Measurements from ENCODE around the gene SPTLC2. TPM values are rescaled to one million over a fixed set of nuclear protein-coding genes. Genes with fewer than 3 reads are reported as not detected.
"Not testable (repeated sequence)": the region's sequence is repeated elsewhere in the genome, so short reads cannot be mapped to it uniquely, and the experiment has no call there.

SPTLC2 gene
- total RNA-seq, 1 experiment from 2014 or later: 10.9 TPM

DNA sequence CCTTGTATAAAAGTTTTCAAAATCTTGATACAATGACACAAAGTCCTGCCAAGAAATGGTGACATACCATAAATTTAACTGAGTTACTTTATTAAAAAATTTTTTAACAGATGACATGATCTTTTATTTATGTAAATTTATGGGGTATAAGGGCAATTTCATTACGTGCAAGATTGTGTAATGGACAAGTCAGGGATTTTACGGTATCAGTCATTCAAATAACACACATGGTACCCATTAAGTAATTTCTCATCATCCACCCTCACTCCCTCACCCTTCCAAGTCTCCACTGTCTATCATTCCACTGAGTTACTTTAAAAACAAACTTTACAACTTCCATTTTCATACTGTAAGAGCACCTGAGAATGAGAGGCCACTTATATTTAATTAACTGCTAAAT, 37.4 kb downstream of the SPTLC2 start:
- no peaks in the 10 kb centered on the region for H3K9me3 ChIP-seq
- H3K27me3 ChIP-seq: no peaks in the 10 kb centered on the region
- DNase-seq: no peak
- no peak overlapping the region for H3K4me3 ChIP-seq
- H3K36me3 ChIP-seq: no peaks in the 10 kb centered on the region; the same call in 1 of the 2 replicates

DNA sequence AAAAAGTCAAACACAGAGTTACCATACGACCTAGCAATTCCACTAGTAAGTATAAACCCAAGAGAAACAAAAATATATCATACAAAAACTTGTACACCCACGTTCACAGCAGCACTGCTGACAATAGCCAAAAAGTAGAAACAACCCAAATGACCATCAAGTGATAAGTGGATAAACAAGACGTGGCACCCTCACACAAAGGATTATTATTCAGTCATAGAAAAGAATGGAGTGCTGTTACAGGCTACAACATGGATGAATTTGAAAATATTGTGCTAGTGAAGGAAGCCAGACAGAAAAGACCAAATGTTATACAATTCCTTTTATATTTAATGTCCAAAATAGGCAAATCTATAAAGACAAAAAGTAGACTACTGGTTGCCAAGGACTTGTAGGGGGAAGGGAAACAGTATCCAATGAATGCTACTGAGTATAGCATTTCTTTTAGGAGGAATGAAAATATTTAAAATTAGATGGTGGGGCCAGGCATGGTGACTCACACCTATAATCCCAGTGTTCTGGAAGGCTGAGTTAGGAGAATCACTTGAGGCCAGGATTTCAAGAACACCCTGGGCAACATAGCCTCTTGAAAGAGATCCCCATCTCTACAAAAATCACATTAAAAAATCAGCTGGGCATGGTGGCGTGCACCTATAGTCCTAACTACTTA, 41.9 kb downstream of the SPTLC2 start:
- peak; percentile 16 for DNase-seq
- Histone ChIP-seq H3K4me3 (no peak overlapping the region), H3K36me3 (no peaks in the 10 kb centered on the region; the same call in 1 of the 2 replicates), H3K9me3 (no peaks in the 10 kb centered on the region), H3K27me3 (no peaks in the 10 kb centered on the region)

DNA sequence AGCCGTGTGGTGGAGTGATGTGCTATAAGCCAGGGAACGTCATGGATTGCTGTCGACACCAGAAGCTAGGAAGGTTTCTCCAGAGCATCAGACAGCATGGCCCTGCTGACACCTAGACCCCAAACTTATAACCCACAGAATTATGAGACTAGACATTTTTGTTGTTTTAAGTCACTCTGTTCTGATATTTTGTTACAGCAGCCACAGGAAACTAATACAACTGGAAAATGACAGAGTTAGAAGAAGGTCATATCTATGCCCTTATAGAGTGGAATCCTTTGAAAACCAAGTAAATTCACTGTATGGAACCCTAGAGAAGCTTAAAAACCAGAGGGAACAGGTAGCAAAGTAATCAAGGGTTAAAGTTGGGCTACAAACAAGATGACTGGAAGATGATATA, 42.5 kb downstream of the SPTLC2 start:
- H3K36me3 ChIP-seq: no peaks in the 10 kb centered on the region; the same call in 1 of the 2 replicates
- H3K9me3 ChIP-seq: no peaks in the 10 kb centered on the region
- H3K4me3 ChIP-seq: no peak overlapping the region
- DNase-seq: no peak
- H3K27me3 ChIP-seq: no peaks in the 10 kb centered on the region

DNA sequence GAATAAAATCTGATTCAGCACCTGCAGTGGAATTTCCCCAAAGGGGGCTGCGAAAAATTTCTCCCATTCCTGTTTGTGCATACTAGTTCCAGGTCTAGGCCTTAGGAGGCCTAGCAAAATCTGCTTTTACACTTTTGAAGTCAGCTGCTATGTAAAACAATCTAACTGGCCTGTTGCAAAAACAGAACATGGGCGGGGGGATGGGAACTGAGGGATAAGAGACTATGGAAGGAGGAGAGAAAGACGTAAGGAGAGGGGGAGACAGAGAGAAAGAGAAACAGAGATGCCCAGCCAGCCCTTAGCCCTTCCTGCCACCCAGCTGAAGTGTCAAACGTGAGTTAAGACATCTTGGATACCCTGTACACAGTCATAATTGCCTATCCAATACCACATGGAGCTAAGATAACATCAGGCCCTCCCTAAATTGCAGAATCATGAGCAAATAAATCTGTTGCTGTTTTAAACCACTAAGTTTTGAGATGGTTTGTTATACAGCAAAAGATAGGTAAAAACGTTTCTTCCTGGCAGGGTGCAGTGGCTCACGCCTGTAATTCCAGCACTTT, 45.6 kb downstream of the SPTLC2 start:
- Histone ChIP-seq H3K36me3 (no peaks in the 10 kb centered on the region; the same call in 1 of the 2 replicates), H3K4me3 (no peak overlapping the region), H3K9me3 (no peaks in the 10 kb centered on the region), H3K27me3 (no peaks in the 10 kb centered on the region)
- DNase-seq: no peak

DNA sequence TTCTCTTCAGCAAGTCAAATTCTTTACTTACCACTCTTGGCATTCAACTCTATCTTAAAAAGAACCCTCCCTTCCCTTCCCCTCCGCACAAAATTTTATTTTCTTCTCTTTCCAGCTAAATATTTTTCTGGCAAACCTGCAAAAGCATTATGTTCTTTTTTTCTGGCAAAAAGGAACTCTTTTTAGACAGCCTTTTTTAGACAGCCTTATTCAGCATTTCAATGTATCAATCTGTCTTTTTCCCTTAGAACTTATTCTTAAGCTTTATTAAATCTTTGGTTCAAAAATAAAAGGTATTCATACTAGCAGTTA, 50.5 kb downstream of the SPTLC2 start:
- no peaks in the 10 kb centered on the region for H3K36me3 ChIP-seq
- no peaks in the 10 kb centered on the region for H3K27me3 ChIP-seq
- no peaks in the 10 kb centered on the region for H3K9me3 ChIP-seq
- DNase-seq: no peak
- H3K4me3 ChIP-seq: no peak overlapping the region

DNA sequence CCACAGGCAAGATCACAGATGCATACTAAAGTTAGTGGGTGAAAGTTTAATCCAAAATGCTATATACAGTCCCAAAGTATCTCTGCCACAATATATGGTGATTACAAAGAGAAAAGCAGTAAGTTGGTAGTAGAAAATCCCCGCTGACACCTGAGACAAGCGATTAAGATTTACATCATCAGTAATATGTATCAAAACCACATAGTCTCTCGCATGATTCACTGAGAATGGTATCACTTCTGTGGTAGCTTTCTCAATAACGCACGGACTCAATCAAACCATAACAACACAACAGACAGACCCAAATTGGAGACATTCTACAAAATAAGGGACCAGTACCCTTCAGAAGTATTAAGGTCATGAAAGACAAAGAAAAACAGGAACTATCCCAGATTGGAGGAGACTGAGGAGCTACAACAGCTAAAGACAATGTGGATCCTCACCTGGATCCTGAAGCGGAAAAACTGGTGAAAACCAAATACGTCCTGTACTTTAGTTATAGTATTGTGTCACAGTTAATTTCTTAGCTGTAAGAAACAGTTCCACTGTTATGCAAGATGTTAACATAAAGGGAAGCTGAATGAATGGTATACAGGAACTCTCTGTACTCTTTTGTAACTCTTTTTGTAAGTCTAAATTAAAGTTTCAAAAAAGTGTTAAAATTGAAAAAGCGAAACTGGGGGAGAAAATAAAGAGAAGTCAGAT, 51.0 kb downstream of the SPTLC2 start:
- H3K27me3 ChIP-seq: no peaks in the 10 kb centered on the region
- H3K4me3 ChIP-seq: no peak overlapping the region
- DNase-seq: no peak

DNA sequence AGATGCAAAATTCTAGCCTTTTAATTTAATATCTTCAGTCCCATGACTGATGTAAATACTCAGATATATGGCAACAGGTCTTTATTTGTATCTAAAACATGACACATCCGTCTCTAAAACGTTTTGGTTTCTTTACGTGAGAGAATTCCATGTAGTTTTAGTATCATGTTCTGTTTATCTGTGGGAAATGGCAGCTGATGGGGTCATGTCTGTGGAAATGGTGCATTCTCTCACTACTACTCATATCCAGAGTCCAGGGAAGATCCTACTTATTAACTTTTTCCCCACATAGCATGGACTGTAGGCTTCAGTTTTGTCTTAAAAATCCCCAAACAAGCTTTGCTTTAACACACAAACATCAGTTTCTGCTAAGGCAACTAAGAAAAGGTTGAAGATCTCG, 53.8 kb downstream of the SPTLC2 start:
- Histone ChIP-seq H3K9me3 (no peaks in the 10 kb centered on the region), H3K4me3 (no peak overlapping the region)
- DNase-seq: no peak

More for the DNA sequence above, 51.0 kb downstream of the SPTLC2 start:
- Histone ChIP-seq H3K36me3 (no peaks in the 10 kb centered on the region), H3K9me3 (no peaks in the 10 kb centered on the region)

DNA sequence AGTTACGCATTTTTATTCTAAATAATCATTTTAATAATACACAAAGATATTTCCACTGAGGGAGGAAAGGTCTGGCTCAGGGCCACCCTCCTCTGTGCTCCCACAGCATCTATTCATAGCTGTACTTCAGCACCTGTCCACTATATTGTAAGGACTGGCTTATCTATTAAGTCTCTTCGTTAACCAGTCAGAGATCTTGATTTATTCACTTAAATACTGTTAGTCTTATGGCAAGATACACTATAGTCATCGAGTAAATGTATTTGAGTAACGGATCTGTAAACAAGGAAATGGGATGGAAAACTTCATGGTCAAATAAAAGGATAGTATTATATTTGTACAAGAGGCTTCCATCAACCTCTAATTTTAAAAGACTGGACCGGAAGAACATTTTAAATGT, 54.6 kb downstream of the SPTLC2 start:
- no peaks in the 10 kb centered on the region for H3K9me3 ChIP-seq
- no peak overlapping the region for H3K4me3 ChIP-seq
- H3K27me3 ChIP-seq: no peaks in the 10 kb centered on the region
- H3K36me3 ChIP-seq: no peaks in the 10 kb centered on the region
- DNase-seq: no peak

More for the DNA sequence above, 53.8 kb downstream of the SPTLC2 start:
- H3K36me3 ChIP-seq: no peaks in the 10 kb centered on the region
- no peaks in the 10 kb centered on the region for H3K27me3 ChIP-seq

DNA sequence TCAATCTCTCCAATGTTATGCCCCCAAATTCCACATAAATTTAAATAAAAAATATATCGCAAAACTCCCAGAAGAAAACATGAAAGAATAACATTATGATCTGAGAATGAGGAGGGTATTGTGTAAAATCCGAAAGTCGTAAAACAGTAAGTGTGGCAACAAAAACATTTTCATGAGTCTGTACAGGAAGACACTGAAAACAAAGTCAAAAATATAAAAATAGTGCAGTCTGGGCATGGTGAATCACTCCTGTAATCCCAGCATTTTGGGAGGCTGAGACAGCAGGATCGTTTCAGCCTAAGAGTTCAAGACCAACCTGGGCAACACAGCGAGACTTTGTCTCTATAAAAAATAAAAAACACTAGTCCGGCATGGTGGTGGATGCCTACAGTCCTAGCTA, 57.1 kb downstream of the SPTLC2 start:
- DNase-seq: no peak
- H3K9me3 ChIP-seq: no peaks in the 10 kb centered on the region
- H3K36me3 ChIP-seq: no peaks in the 10 kb centered on the region; the same call in 1 of the 2 replicates
- no peak overlapping the region for H3K4me3 ChIP-seq
- H3K27me3 ChIP-seq: no peaks in the 10 kb centered on the region

DNA sequence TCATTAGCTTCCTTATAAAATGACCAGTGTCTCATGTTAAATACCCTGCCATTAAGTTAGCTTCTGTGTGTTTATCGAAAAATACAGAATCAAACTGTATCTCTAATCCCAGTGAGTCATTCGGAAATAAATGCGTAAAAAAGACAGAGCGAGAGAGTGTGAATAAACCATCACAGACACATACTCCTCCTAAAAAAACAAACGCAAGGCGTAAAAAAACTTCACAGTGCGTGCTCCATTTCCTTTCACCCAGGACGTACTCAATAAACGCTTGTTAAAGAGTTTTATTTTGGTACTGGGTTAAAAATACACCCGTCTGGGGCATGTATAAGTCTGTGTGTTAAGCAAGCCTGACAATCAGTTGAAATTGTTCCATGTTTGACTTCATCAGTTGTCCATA, 59.0 kb downstream of the SPTLC2 start:
- DNase-seq: no peak
- Histone ChIP-seq H3K27me3 (no peaks in the 10 kb centered on the region), H3K9me3 (no peaks in the 10 kb centered on the region), H3K36me3 (no peaks in the 10 kb centered on the region; the same call in 1 of the 2 replicates), H3K4me3 (no peak overlapping the region)

DNA sequence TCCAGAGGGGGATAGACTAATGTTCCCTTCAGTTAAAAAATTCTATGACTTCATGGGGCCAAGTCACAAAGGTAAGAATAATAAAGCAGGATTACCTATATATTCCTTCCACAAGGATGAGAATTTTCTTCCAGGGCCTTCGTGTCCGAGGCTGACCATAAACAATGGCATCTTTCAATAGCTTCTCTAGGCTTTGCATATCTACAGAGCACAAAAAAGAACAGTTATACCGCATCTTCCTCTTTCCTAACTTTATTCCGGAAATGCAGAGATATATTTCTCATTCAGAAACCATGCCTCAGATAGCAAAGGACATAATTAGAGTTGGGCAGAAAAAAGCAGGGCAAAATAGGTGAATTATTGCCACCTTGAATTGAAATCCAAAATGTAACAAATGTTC, 59.5 kb downstream of the SPTLC2 start:
- Histone ChIP-seq H3K9me3 (no peaks in the 10 kb centered on the region), H3K36me3 (no peaks in the 10 kb centered on the region; the same call in 1 of the 2 replicates), H3K4me3 (no peak overlapping the region), H3K27me3 (no peaks in the 10 kb centered on the region)
- DNase-seq: no peak

DNA sequence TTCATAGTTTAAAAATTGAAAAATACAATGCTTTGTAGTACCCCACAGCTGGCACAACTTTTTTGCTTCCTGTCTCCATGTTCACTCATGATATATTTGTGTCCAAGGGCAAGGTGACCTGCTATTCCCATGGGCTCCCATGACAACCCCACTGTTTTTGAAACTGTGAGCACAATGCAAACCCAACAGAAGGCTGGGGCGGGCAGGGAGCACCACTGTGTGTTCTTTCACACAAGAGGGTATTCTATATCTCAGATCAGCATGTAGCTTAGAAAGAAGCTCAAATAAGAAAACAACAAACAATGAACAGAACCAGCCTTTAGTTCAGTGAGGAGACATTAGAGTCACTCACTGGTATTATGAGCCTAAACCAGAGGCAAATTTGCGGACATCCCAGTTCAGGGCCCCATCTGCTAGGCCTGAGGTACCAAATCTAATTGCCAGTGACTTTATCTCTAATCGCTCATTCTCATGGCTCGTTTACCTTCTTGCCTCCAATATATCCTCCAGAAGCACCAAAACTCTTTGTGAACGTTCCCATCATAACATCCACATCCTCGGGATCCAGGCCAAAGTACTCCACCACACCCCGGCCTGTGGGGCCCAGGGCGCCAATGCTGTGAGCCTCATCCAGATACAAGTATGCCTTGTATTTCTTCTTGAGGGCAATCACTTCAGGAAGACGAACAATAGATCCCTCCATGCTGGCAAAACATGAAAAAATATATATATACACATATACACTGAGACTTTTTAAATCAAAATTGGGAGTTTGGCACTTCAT, 61.4 kb downstream of the SPTLC2 start:
- no peaks in the 10 kb centered on the region for H3K27me3 ChIP-seq
- H3K4me3 ChIP-seq: no peak overlapping the region
- no peak for DNase-seq
- H3K9me3 ChIP-seq: no peaks in the 10 kb centered on the region
- no peaks in the 10 kb centered on the region; the same call in 1 of the 2 replicates for H3K36me3 ChIP-seq

DNA sequence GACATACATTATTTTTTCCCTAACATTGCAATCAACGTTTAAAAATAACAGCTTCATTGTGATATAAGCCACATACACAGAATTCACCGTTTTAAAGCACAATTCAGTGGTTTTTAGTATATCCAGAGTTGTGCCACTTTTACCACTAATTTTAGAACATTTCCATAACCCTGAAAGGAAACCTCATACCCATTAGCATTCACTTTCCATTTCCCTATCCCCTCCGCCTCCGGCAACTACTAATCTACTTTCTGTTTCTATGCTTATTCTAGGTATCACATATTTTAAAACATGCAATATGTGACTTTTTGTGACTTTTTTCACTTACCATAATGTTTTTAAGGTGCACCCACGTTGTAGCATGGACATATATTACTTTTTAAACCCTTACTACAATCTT, 62.2 kb downstream of the SPTLC2 start:
- DNase-seq: no peak
- Histone ChIP-seq H3K4me3 (no peak overlapping the region), H3K27me3 (no peaks in the 10 kb centered on the region), H3K9me3 (no peaks in the 10 kb centered on the region), H3K36me3 (no peaks in the 10 kb centered on the region; the same call in 1 of the 2 replicates)

DNA sequence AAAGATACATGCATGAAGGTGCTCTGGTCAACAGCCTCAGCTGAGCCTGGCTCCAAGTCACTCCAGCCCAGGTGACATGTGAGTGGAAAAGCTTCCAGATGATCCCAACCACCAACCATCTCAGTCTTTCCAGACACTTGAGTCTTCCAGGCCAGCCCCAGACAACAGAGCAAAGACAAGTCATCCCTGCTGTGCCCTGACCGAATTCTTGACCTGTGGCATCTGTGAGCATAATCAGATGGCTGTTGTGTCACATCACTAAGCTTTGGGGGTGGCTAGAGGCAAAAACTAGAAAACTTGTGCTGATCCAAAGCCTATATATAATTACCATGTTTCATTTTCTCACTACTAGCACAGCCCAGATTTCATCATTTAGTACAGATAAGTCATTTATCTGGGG, 67.0 kb downstream of the SPTLC2 start:
- DNase-seq: no peak
- H3K27me3 ChIP-seq: no peaks in the 10 kb centered on the region
- H3K4me3 ChIP-seq: no peak overlapping the region
- no peaks in the 10 kb centered on the region; the same call in 1 of the 2 replicates for H3K36me3 ChIP-seq
- H3K9me3 ChIP-seq: no peaks in the 10 kb centered on the region

DNA sequence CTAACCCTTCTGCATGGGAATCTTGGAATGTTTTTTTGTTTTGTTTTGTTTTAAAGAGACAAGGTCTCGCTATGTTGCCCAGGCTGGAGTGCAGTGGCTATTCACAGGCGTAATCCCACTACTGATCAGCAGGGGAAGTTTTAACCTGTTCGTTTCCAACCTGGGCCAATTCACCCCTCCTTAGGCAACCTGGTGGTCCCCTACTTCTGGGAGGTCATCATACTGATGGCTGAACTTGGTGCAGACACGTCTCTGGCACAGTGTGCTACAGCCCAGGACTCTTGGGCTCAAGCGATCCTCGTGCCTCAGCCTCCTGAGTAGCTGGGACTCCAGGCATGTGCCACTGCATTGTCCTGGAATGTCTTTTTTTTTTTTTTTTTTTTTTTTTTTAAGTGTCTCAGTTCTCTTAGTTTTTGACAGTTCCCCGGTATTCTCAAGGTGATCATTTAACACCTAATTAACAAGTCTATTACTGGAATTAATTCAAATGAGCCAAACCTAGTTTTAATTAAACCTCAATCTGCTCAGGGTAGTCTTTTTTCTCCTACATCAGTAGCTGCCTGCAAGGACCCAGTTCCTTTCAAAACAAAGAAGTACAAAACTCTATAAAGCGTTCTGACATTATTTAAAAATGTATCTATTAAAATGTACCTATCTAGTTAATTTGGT, 68.8 kb downstream of the SPTLC2 start:
- no peak for DNase-seq
- Histone ChIP-seq H3K9me3 (no peaks in the 10 kb centered on the region), H3K4me3 (no peak overlapping the region), H3K36me3 (no peaks in the 10 kb centered on the region; the same call in 1 of the 2 replicates), H3K27me3 (no peaks in the 10 kb centered on the region)

DNA sequence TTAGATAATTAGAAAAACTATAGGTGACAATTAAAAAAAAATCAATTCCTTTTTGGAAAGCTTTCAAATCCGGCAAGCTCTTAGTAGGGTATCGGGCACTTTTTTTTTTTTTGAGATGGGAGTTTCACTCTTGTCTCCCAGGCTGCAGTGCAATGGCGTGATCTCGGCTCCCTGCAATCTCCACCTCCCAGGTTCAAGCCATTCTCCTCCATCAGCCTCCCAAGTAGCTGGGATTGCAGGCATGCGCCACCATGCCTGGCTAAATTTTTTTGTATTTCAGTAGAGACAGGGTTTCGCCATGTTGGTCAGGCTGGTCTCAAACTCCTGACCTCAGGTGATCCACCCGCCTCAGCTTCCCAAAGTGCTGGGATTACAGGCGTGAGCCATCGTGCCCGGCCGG, 71.3 kb downstream of the SPTLC2 start:
- not testable (repeated sequence) for H3K9me3 ChIP-seq, H3K27me3 ChIP-seq, H3K4me3 ChIP-seq, DNase-seq, H3K36me3 ChIP-seq

DNA sequence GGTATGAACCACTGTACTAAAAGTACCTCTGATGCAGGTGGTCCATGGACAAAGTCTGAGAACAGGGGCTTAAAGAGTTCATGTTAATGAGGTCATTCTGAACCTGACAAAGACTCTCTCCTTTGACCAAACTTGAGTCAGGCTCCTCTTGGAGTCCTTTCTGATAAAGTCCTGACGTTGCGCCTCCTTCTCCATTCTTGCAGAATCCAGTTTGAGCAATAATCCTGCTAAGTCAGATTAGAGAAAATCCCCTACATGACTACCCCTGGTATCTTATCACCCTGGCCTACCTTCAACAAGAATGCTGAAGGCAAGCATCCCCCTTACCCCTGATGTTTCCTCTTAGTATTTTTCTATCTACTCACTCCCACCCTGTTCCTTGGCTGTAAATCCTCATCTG, 71.9 kb downstream of the SPTLC2 start:
- no peaks in the 10 kb centered on the region for H3K27me3 ChIP-seq
- H3K36me3 ChIP-seq: no peaks in the 10 kb centered on the region; the same call in 1 of the 2 replicates
- H3K9me3 ChIP-seq: no peaks in the 10 kb centered on the region
- no peak for DNase-seq
- no peak overlapping the region for H3K4me3 ChIP-seq
